Endothelial cell (in vitro differentiated cells): Measurements from ENCODE around the gene UGP2. TPM values are rescaled to one million over a fixed set of nuclear protein-coding genes. Genes with fewer than 3 reads are reported as not detected.
"Not testable (repeated sequence)": the region's sequence is repeated elsewhere in the genome, so short reads cannot be mapped to it uniquely, and the experiment has no call there.

Experiments used
- DNase-seq: peaks from one replicate; pipeline ENCODE4 v3.0.0; 2021; ENCODE audit warnings: low spot score
- H3K27ac Mint-ChIP-seq: one replicate; pipeline ENCODE4 v1.8.0; 2021; ENCODE audit warnings: mixed read lengths, inconsistent platforms; ENCODE audit not compliant: unreplicated experiment
- H3K27me3 Mint-ChIP-seq: one replicate; pipeline ENCODE4 v1.8.0; 2021; ENCODE audit warnings: mild to moderate bottlenecking, moderate library complexity, mixed read lengths, inconsistent platforms; ENCODE audit not compliant: unreplicated experiment
- H3K36me3 Mint-ChIP-seq: one replicate; pipeline ENCODE4 v1.8.0; 2021; ENCODE audit warnings: mild to moderate bottlenecking, low read depth, mixed read lengths, inconsistent platforms; ENCODE audit not compliant: unreplicated experiment
- H3K4me1 Mint-ChIP-seq: one replicate; pipeline ENCODE4 v1.8.0; 2021; ENCODE audit warnings: mild to moderate bottlenecking, mixed read lengths, inconsistent platforms; ENCODE audit not compliant: unreplicated experiment
- H3K4me3 Mint-ChIP-seq: one replicate; pipeline ENCODE4 v1.8.0; 2021; ENCODE audit warnings: mild to moderate bottlenecking, mixed read lengths, inconsistent platforms; ENCODE audit not compliant: unreplicated experiment
- H3K9me3 Mint-ChIP-seq: one replicate; pipeline ENCODE4 v1.8.0; 2021; ENCODE audit warnings: mixed read lengths, inconsistent platforms; ENCODE audit not compliant: unreplicated experiment
- CTCF ChIP-seq: fragments of 200-600 bp; sonication (generic); IDR thresholded peaks from one replicate; pipeline ENCODE4 v1.5.0; 2021; ENCODE audit warnings: antibody characterized with exemption; ENCODE audit not compliant: unreplicated experiment
- total RNA-seq: library from RNA; stranded (reverse); fragmentation: NEBNext Ultra II Directional; extraction: Animal tissue kit (Norgen Biotek cat#: 25700); gene quantifications from one replicate; pipeline ENCODE4 v1.2.1, GENCODE V29; 2021; ENCODE audit not compliant: unreplicated experiment

UGP2 gene
- total RNA-seq, 1 donor from 2014 or later: 88.3 TPM

GRCh38 chr2:63805412-63805811 is 36.3 kb upstream of the UGP2 start:
- Mint-ChIP-seq H3K27ac (no peak overlapping the region), H3K27me3 (no peaks in the 10 kb centered on the region), H3K9me3 (peaks cover 3% of the 10 kb centered on the region), H3K36me3 (peaks cover 3% of the 10 kb centered on the region), H3K4me1 (no peaks in the 10 kb centered on the region), H3K4me3 (no peak overlapping the region)
- DNase-seq: no peak
- TF ChIP-seq CTCF: no peak

GRCh38 chr2:63808036-63808435 is 33.7 kb upstream of the UGP2 start:
- DNase-seq, H3K9me3 Mint-ChIP-seq, H3K4me1 Mint-ChIP-seq, H3K27ac Mint-ChIP-seq, H3K36me3 Mint-ChIP-seq, H3K27me3 Mint-ChIP-seq: not testable (repeated sequence)
- H3K4me3 Mint-ChIP-seq: peak overlapping the region; percentile 47

GRCh38 chr2:63808911-63809310 is 32.8 kb upstream of the UGP2 start:
- H3K27me3 Mint-ChIP-seq, H3K27ac Mint-ChIP-seq, H3K36me3 Mint-ChIP-seq, H3K9me3 Mint-ChIP-seq, H3K4me3 Mint-ChIP-seq, H3K4me1 Mint-ChIP-seq, DNase-seq: not testable (repeated sequence)

- DNase-seq: no peak
- H3K4me3 Mint-ChIP-seq: no peak overlapping the region
- H3K4me1 Mint-ChIP-seq: no peaks in the 10 kb centered on the region
- TF ChIP-seq CTCF: no peak
- H3K9me3 Mint-ChIP-seq: peaks cover 3% of the 10 kb centered on the region
- H3K27me3 Mint-ChIP-seq: no peaks in the 10 kb centered on the region
- no peak overlapping the region for H3K27ac Mint-ChIP-seq
- H3K36me3 Mint-ChIP-seq: peaks cover 3% of the 10 kb centered on the region
Observed at GRCh38 chr2:63811063-63811462, 30.6 kb upstream of the UGP2 start.

GRCh38 chr2:63811870-63812269 is 29.8 kb upstream of the UGP2 start:
- not testable (repeated sequence) for H3K4me3 Mint-ChIP-seq, H3K4me1 Mint-ChIP-seq, H3K27ac Mint-ChIP-seq, H3K9me3 Mint-ChIP-seq, H3K27me3 Mint-ChIP-seq, H3K36me3 Mint-ChIP-seq, DNase-seq

GRCh38 chr2:63814114-63814513 is 27.6 kb upstream of the UGP2 start:
- Mint-ChIP-seq H3K4me3 (no peak overlapping the region), H3K36me3 (peaks cover 3% of the 10 kb centered on the region), H3K27ac (no peak overlapping the region), H3K27me3 (no peaks in the 10 kb centered on the region), H3K9me3 (no peaks in the 10 kb centered on the region), H3K4me1 (no peaks in the 10 kb centered on the region)
- no peak for TF ChIP-seq CTCF
- DNase-seq: no peak

- Mint-ChIP-seq H3K36me3 (no peaks in the 10 kb centered on the region), H3K27me3 (no peaks in the 10 kb centered on the region), H3K27ac (no peak overlapping the region), H3K4me1 (no peaks in the 10 kb centered on the region), H3K4me3 (no peak overlapping the region), H3K9me3 (no peaks in the 10 kb centered on the region)
- no peak for TF ChIP-seq CTCF
- no peak for DNase-seq
Observed at GRCh38 chr2:63817382-63817781, 24.3 kb upstream of the UGP2 start.
